ENCODE results near the gene EXOC6B.

Gene EXOC6B

GRCh38 chr2:72150157-72150860, 675.5 kb downstream of the EXOC6B start:
- CTCF ChIA-PET = interaction anchor here (0.6 to 7.7 kb wide), 28 partner anchors 9 to 1203 kb away, joined by 3 to 75 read pairs (median 3); no protein-coding TSS in a partner anchor
- POLR2A ChIA-PET = no interaction called here
- peak; percentile 77 for DNase-seq (ENCODE audit: extremely low spot score)
- TF ChIP-seq, protein P1, sequence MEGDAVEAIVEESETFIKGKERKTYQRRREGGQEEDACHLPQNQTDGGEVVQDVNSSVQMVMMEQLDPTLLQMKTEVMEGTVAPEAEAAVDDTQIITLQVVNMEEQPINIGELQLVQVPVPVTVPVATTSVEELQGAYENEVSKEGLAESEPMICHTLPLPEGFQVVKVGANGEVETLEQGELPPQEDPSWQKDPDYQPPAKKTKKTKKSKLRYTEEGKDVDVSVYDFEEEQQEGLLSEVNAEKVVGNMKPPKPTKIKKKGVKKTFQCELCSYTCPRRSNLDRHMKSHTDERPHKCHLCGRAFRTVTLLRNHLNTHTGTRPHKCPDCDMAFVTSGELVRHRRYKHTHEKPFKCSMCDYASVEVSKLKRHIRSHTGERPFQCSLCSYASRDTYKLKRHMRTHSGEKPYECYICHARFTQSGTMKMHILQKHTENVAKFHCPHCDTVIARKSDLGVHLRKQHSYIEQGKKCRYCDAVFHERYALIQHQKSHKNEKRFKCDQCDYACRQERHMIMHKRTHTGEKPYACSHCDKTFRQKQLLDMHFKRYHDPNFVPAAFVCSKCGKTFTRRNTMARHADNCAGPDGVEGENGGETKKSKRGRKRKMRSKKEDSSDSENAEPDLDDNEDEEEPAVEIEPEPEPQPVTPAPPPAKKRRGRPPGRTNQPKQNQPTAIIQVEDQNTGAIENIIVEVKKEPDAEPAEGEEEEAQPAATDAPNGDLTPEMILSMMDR (IDR thresholded peaks at IDR 0.05; ENCODE audit: control extremely low read depth, extremely low read depth, low read depth, missing control alignments) = peak; percentile 68

- ChIA-PET CTCF (interaction anchor here (0.6 to 7.7 kb wide), 22 partner anchors 9 to 1202 kb away, joined by 3 to 75 read pairs (median 4); no protein-coding TSS in a partner anchor), POLR2A (no interaction called here)
- TF ChIP-seq, protein P1 (IDR thresholded peaks at IDR 0.05; ENCODE audit: control extremely low read depth, extremely low read depth, low read depth, missing control alignments) = no peak
- peak; percentile 16 for DNase-seq (ENCODE audit: extremely low spot score)
These were observed 676.2 kb downstream of the EXOC6B start for GRCh38 chr2:72149556-72150156.

GRCh38 chr2:72148837-72149555, 676.8 kb downstream of the EXOC6B start:
- DNase-seq (ENCODE audit: extremely low spot score) = peak; percentile 19
- TF ChIP-seq, protein P1 (IDR thresholded peaks at IDR 0.05; ENCODE audit: control extremely low read depth, extremely low read depth, low read depth, missing control alignments) = peak; percentile 2
- CTCF ChIA-PET = interaction anchor here (1.2 to 7.7 kb wide), 3 partner anchors 11 to 602 kb away, joined by 4 to 75 read pairs (median 36); no protein-coding TSS in a partner anchor
- POLR2A ChIA-PET = no interaction called here

GRCh38 chr2:72148003-72148836, 677.6 kb downstream of the EXOC6B start:
- POLR2A ChIA-PET = no interaction called here
- CTCF ChIA-PET = interaction anchor here (3.9 kb wide), 1 partner anchor 601 kb away, joined by 36 read pairs; no protein-coding TSS in a partner anchor
- peak; percentile 15 for DNase-seq (ENCODE audit: extremely low spot score)
- TF ChIP-seq, protein P1 (IDR thresholded peaks at IDR 0.05; ENCODE audit: control extremely low read depth, extremely low read depth, low read depth, missing control alignments) = no peak

- ChIA-PET POLR2A (no interaction called here), CTCF (no interaction called here)
- DNase-seq (ENCODE audit: extremely low spot score) = peak; percentile 17
- TF ChIP-seq, protein P1 (IDR thresholded peaks at IDR 0.05; ENCODE audit: control extremely low read depth, extremely low read depth, low read depth, missing control alignments) = no peak
These were observed 678.4 kb downstream of the EXOC6B start, which contains the start of gene CYP26B1 for GRCh38 chr2:72147303-72147971. TSS of gene CYP26B1 (minus strand) at chr2:72147862. CDS start at chr2:72147834, 28 bp downstream.

All from GM10248 (cell line).